ENCODE results near the gene ZC3H10.
"Not testable (repeated sequence)": the region's sequence is repeated elsewhere in the genome, so short reads cannot be mapped to it uniquely, and the experiment has no call there.

ZC3H10 gene

GRCh38 chr12:56117778-56118687 is at the start of gene ZC3H10:
ZC3H10 (plus strand) TSS chr12:56118266; CDS start chr12:56120563, 2,297 bp downstream.
- peak; percentile 99 for DNase-seq (ENCODE audit: low spot score)

GRCh38 chr12:56071648-56072047 is 46.4 kb upstream of the ZC3H10 start:
- DNase-seq (ENCODE audit: low spot score) = no peak

- DNase-seq (ENCODE audit: low spot score) = no peak
These were observed 43.7 kb upstream of the ZC3H10 start for GRCh38 chr12:56074396-56074795.

- DNase-seq (ENCODE audit: low spot score) = not testable (repeated sequence)
These were observed 40.1 kb upstream of the ZC3H10 start for GRCh38 chr12:56077966-56078365.

GRCh38 chr12:56078427-56078826 is 39.6 kb upstream of the ZC3H10 start:
- DNase-seq (ENCODE audit: low spot score) = no peak

GRCh38 chr12:56078931-56079722 is 38.9 kb upstream of the ZC3H10 start:
- peak; percentile 48 for DNase-seq (ENCODE audit: low spot score)

GRCh38 chr12:56079723-56080555 is 38.1 kb upstream of the ZC3H10 start, which contains the start of gene ERBB3:
ERBB3 (plus strand) TSS chr12:56080165; CDS start chr12:56080301, 136 bp downstream.
- peak; percentile 36 for DNase-seq (ENCODE audit: low spot score)

- no peak for DNase-seq (ENCODE audit: low spot score)
These were observed 37.4 kb upstream of the ZC3H10 start for GRCh38 chr12:56080556-56081138.

- no peak for DNase-seq (ENCODE audit: low spot score)
These were observed 36.4 kb upstream of the ZC3H10 start for GRCh38 chr12:56081393-56082347.

- no peak for DNase-seq (ENCODE audit: low spot score)
These were observed 35.7 kb upstream of the ZC3H10 start for GRCh38 chr12:56082382-56082781.

GRCh38 chr12:56082967-56083366 is 35.1 kb upstream of the ZC3H10 start:
- no peak for DNase-seq (ENCODE audit: low spot score)

- peak; percentile 51 for DNase-seq (ENCODE audit: low spot score)
These were observed 33.0 kb upstream of the ZC3H10 start for GRCh38 chr12:56084958-56085543.

GRCh38 chr12:56086096-56086495 is 32.0 kb upstream of the ZC3H10 start:
- DNase-seq (ENCODE audit: low spot score) = no peak

- no peak for DNase-seq (ENCODE audit: low spot score)
These were observed 31.5 kb upstream of the ZC3H10 start for GRCh38 chr12:56086608-56087007.

GRCh38 chr12:56087220-56087619 is 30.8 kb upstream of the ZC3H10 start:
- no peak for DNase-seq (ENCODE audit: low spot score)

- no peak for DNase-seq (ENCODE audit: low spot score)
These were observed 20.3 kb upstream of the ZC3H10 start for GRCh38 chr12:56097738-56098137.

GRCh38 chr12:56098592-56098991 is 19.5 kb upstream of the ZC3H10 start:
- no peak for DNase-seq (ENCODE audit: low spot score)

- no peak for DNase-seq (ENCODE audit: low spot score)
These were observed 18.3 kb upstream of the ZC3H10 start for GRCh38 chr12:56099787-56100186.

GRCh38 chr12:56101045-56101444 is 17.0 kb upstream of the ZC3H10 start:
- no peak for DNase-seq (ENCODE audit: low spot score)

- no peak for DNase-seq (ENCODE audit: low spot score)
These were observed 15.4 kb upstream of the ZC3H10 start for GRCh38 chr12:56102683-56103065.
